ENCODE measurements around the gene METTL2A.
"Not testable (repeated sequence)": the region's sequence is repeated elsewhere in the genome, so short reads cannot be mapped to it uniquely, and the experiment has no call there.

The METTL2A gene, protein sequence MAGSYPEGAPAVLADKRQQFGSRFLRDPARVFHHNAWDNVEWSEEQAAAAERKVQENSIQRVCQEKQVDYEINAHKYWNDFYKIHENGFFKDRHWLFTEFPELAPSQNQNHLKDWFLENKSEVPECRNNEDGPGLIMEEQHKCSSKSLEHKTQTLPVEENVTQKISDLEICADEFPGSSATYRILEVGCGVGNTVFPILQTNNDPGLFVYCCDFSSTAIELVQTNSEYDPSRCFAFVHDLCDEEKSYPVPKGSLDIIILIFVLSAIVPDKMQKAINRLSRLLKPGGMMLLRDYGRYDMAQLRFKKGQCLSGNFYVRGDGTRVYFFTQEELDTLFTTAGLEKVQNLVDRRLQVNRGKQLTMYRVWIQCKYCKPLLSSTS

DNA sequence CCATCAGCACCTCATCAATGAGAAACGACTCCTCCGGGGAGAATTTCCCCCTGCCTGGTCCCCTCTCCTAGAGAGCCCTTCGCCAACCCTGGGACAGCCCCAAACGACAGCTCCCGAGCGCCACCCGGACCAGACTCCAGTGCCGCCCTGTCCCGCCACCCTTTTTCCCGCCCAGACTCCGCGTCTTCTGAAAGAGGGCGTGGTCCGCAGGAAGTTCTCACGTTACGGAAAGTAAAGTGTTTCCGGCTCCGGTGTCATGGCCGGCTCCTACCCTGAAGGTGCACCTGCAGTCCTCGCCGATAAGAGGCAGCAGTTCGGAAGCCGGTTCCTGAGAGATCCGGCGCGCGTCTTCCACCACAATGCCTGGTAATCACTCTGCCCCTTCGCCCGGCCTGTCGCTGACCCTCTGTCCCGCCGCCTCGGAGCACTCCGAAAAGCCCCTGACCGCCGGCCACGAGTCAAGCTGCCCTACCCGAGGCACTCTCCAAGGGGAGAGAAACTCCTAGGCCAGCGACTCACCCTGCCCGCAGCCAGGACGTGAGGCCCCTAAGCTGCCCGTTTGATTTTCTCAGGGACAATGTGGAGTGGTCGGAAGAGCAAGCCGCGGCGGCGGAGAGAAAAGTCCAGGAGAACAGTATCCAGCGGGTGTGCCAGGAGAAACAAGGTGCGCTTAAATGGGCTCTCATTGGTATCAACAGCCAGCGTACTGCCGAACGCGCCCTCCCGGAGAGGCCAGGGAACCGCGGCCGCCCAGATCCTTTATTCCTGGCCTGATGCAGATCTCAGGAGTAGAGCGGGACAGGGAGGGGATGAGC, at the start of gene METTL2A:
TSS of gene METTL2A (plus strand) at position 251 of the 815 bp plus-strand sequence. CDS start at position 257, 6 bp downstream.
- in situ Hi-C loops (cut with HindIII; ENCODE audit: low sequenced_read_pairs), result not testable (repeated sequence)
- peak within 1 kb of the TSS; percentile 72 for H3K4me3 ChIP-seq (ENCODE audit: low read depth, low read length)
- TF ChIP-seq, protein P1, sequence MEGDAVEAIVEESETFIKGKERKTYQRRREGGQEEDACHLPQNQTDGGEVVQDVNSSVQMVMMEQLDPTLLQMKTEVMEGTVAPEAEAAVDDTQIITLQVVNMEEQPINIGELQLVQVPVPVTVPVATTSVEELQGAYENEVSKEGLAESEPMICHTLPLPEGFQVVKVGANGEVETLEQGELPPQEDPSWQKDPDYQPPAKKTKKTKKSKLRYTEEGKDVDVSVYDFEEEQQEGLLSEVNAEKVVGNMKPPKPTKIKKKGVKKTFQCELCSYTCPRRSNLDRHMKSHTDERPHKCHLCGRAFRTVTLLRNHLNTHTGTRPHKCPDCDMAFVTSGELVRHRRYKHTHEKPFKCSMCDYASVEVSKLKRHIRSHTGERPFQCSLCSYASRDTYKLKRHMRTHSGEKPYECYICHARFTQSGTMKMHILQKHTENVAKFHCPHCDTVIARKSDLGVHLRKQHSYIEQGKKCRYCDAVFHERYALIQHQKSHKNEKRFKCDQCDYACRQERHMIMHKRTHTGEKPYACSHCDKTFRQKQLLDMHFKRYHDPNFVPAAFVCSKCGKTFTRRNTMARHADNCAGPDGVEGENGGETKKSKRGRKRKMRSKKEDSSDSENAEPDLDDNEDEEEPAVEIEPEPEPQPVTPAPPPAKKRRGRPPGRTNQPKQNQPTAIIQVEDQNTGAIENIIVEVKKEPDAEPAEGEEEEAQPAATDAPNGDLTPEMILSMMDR (IDR thresholded peaks at IDR 0.05; ENCODE audit: low read depth, low read length, missing control alignments), result peak; percentile 31
- peak; percentile 45 for DNase-seq (ENCODE audit: low read depth)

DNA sequence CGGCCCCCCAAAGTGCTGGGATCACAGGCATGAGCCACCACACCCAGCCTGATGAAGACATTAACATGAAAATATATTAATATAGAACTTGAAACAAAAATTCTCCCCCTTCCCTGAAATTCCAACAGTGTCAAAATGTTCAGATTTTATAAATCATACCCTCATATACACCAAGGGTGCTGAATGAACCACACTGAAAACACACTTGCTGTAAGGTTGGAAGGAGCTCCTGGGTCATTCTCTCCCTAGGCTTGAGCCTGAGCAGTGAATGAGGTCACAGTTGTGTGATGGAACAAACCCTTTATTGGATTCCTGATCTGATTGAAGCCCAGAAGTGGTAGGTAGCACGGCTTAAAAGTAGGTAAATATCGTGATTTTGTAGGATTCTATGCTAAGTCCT, 43.4 kb upstream of the METTL2A start, which contains the start of gene EFCAB3:
TSS of gene EFCAB3 (plus strand) at position 301 of the 400 bp plus-strand sequence. CDS start 2,427 bp downstream, outside the sequence.
- in situ Hi-C loops (cut with HindIII; ENCODE audit: low sequenced_read_pairs), result no loop called here
- TF ChIP-seq, protein P1 (IDR thresholded peaks at IDR 0.05; ENCODE audit: low read depth, low read length, missing control alignments), result no peak
- no peak for DNase-seq (ENCODE audit: low read depth)

DNA sequence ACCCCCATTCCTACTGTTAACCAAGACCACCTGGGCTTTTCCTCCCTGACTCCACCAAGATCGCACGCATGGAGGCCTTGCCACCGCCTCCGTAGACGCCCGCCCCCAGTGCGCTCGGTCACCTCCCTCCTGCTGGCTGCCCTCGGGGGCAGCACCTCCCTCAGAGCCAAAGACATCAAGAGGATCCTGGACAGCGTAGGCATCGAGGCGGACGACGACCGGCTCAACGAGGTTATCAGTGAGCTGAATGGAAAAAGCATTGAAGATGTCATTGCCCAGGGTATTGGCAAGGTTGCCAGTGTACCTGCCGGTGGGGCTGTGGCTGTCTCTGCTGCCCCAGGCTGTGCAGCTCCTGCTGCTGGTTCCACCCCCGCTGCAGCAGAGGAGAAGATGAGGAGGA, 42.1 kb upstream of the METTL2A start:
- TF ChIP-seq, protein P1 (IDR thresholded peaks at IDR 0.05; ENCODE audit: low read depth, low read length, missing control alignments), result no peak
- no peak overlapping the region for H3K4me3 ChIP-seq (ENCODE audit: low read depth, low read length)
- DNase-seq (ENCODE audit: low read depth), result no peak
- in situ Hi-C loops (cut with HindIII; ENCODE audit: low sequenced_read_pairs), result no loop called here

More for the DNA sequence above, 43.4 kb upstream of the METTL2A start, which contains the start of gene EFCAB3:
- no peak within 1 kb of the TSS for H3K4me3 ChIP-seq (ENCODE audit: low read depth, low read length)

DNA sequence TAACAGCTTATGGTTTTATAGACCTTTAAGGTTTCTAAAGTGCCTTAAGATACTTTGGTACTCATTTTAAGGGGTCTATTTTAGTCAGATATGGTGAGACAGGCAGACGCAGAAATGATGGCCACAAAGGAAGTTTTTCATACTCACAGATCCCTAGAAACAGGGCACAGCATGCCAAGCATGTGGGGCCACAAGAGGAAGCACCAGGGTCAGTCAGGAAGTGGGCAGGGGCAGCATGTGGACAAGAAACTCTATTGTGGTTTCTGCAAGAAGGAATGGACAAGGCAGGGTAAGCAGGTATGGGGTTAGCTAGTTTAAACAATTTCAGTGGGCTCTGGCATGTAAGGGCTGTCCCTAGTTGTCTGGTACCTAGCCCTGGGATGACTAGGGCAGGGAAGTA, 34.8 kb upstream of the METTL2A start:
- in situ Hi-C loops (cut with HindIII; ENCODE audit: low sequenced_read_pairs), result no loop called here

DNA sequence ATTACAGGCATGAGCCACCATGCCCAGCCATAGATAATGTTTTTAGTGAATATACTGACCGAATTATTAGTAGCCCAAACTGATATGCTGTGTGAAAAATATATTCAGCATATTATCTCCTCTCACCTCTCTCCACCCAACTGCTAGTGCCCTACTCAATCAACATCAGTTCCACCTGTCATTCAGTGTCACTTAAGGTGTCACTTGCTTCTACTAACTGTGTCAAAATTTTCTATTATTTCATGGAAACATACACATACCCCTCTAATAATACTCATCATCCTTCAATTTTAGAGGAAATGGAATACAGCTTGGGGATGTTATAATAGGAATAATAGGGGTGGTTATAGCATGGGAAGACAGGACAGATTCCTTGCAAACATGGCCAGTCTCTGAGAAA, 30.8 kb upstream of the METTL2A start:
- H3K4me3 ChIP-seq (ENCODE audit: low read depth, low read length), result no peak overlapping the region
- no peak for DNase-seq (ENCODE audit: low read depth)
- in situ Hi-C loops (cut with HindIII; ENCODE audit: low sequenced_read_pairs), result no loop called here
- TF ChIP-seq, protein P1 (IDR thresholded peaks at IDR 0.05; ENCODE audit: low read depth, low read length, missing control alignments), result no peak

More for the DNA sequence above, 34.8 kb upstream of the METTL2A start:
- H3K4me3 ChIP-seq (ENCODE audit: low read depth, low read length), result no peak overlapping the region
- no peak for DNase-seq (ENCODE audit: low read depth)
- TF ChIP-seq, protein P1 (IDR thresholded peaks at IDR 0.05; ENCODE audit: low read depth, low read length, missing control alignments), result no peak

DNA sequence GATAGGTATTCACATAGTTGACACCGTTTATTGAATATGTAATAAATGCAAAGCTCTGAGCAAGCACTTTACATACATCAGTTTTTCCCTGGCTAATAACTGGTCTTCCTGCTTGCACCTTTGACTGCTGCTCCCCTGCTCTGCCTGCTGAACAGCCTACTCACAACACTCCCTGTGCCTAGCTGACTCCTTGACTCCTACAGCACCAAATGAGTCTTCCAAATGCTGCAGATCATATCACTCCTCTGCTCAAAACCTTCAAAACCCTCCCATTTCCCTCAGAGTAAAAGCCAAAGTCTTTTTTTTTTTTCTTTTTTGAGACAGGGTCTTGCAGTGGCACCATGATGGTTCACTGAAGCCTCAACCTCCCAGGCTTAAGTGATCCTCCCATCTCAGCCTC, 24.8 kb upstream of the METTL2A start:
- TF ChIP-seq, protein P1 (IDR thresholded peaks at IDR 0.05; ENCODE audit: low read depth, low read length, missing control alignments), result no peak
- in situ Hi-C loops (cut with HindIII; ENCODE audit: low sequenced_read_pairs), result no loop called here
- DNase-seq (ENCODE audit: low read depth), result no peak
- no peak overlapping the region for H3K4me3 ChIP-seq (ENCODE audit: low read depth, low read length)

Data from astrocyte of the cerebellum (primary cell).